HG03103 (cell line): ENCODE measurements around the gene GCC2.
"Not testable (repeated sequence)": the region's sequence is repeated elsewhere in the genome, so short reads cannot be mapped to it uniquely, and the experiment has no call there.

ENCODE experiments used
- ATAC-seq: cut with Tn5 transposase; IDR thresholded peaks from one replicate; pipeline ENCODE4 v1.9.1; 2021; ENCODE audit warnings: low read depth; ENCODE audit not compliant: unreplicated experiment

GCC2 gene

GRCh38 chr2:108448678-108449409, at the start of gene GCC2:
Gene GCC2 (plus strand): TSS chr2:108449206. CDS start chr2:108449275, 69 bp downstream.
- ATAC-seq = peak; percentile 99

- no peak for ATAC-seq
Observed at GRCh38 chr2:108399479-108399878, 49.5 kb upstream of the GCC2 start.

- ATAC-seq = no peak
Observed at GRCh38 chr2:108401800-108402199, 47.2 kb upstream of the GCC2 start.

- no peak for ATAC-seq
Observed at GRCh38 chr2:108403494-108403893, 45.5 kb upstream of the GCC2 start.

- no peak for ATAC-seq
Observed at GRCh38 chr2:108404784-108405397, 44.1 kb upstream of the GCC2 start.

- ATAC-seq = peak; percentile 56
Observed at GRCh38 chr2:108407864-108408729, 40.9 kb upstream of the GCC2 start.

- no peak for ATAC-seq
Observed at GRCh38 chr2:108409768-108410167, 39.2 kb upstream of the GCC2 start.

- ATAC-seq = no peak
Observed at GRCh38 chr2:108412995-108413710, 35.9 kb upstream of the GCC2 start.

- ATAC-seq = no peak
Observed at GRCh38 chr2:108413711-108414095, 35.3 kb upstream of the GCC2 start.

- no peak for ATAC-seq
Observed at GRCh38 chr2:108414256-108414876, 34.6 kb upstream of the GCC2 start.

- ATAC-seq = no peak
Observed at GRCh38 chr2:108414945-108415344, 34.1 kb upstream of the GCC2 start.

- no peak for ATAC-seq
Observed at GRCh38 chr2:108417254-108417653, 31.8 kb upstream of the GCC2 start.

- ATAC-seq = no peak
Observed at GRCh38 chr2:108418416-108418815, 30.6 kb upstream of the GCC2 start.

- no peak for ATAC-seq
Observed at GRCh38 chr2:108423067-108423466, 25.9 kb upstream of the GCC2 start.

GRCh38 chr2:108423502-108424251, 25.3 kb upstream of the GCC2 start:
- ATAC-seq = no peak

GRCh38 chr2:108428286-108429009, 20.6 kb upstream of the GCC2 start:
- ATAC-seq = no peak

GRCh38 chr2:108435578-108435977, 13.4 kb upstream of the GCC2 start:
- not testable (repeated sequence) for ATAC-seq

GRCh38 chr2:108436976-108437375, 12.0 kb upstream of the GCC2 start:
- no peak for ATAC-seq

GRCh38 chr2:108441712-108442111, 7.3 kb upstream of the GCC2 start:
- no peak for ATAC-seq
